T-helper 2 cell (primary cell): ENCODE data around the gene SPP1.

ENCODE experiments used
- DNase-seq, 5 experiments: peaks; one replicate each; pipeline versions ENCODE4 v3.0.0 to v3.0.0-alpha.2; 2012 to 2022

Gene SPP1

DNA sequence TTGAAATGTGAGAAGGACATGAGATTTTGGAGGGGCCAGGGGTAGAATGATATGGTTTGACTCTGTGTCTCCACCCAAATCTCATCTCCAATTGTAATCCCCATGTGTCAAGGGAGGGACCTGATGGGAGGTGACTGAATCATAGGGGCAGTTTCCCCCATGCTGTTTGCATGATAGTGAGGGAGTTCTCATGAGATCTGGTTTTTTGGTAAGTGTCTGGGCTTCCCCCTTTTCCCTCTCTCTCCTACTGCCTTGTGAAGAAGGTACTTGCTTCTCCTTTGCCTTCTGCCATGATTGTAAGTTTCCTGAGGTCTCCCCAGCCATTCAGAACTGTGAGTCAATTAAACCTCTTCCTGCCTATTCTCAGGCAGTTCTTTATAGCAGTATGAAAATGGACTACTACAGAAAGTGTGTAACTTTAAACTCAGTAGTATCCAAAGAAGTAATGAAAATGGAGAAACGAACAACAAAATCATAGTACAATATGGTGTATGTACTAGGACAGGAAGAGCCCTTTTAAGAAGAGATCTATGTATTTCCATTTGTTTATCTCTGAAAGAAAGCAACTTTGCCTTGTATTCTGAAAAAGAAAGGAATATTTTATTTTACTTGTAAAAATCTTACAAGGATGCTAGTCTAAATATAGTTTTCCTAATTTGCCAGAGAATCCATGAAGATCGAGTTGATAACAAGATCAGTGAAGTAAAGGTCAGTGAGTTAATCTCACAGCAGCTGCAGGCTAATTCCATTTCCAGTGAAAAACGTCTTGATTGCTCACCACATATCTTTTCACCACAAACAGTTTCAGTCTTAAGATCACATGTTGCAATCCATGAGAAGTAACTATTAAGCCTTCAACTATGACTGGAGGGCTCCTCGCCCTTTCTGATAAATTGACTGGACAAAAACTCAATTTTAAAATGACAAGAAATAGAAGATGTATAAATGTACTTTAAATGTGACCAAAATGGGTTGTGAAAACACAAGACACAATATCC lies 52.4 kb downstream of the SPP1 start:
- peak in 1 of 5 experiments; percentile 78 for DNase-seq

DNA sequence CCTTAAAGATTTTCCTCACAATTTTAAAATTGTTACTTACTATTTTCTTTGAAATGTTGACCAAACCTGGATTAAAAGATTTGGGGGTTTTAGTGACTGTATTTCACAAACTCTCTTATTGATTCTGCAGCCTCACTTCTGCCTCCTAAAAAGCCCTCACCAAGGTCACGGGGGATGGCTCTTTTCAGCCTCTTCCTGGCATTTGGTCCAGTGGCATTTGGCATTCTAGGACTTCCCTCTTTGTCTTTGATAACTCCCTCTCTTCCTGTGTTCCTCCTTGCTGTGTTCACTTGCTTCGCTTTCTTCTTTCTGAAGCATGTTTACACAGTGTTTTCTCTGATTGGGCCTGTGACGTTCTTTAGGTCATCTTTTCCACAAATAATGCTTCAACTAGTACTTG lies 53.4 kb downstream of the SPP1 start:
- no peak for DNase-seq

- DNase-seq, result no peak
Observed at GRCh38 chr4:88029556-88029955, 54.0 kb downstream of the SPP1 start.

GRCh38 chr4:88030565-88031310 lies 55.2 kb downstream of the SPP1 start:
- DNase-seq, result no peak
